ENCODE results near the gene PRKCA. TPM values are rescaled to one million over a fixed set of nuclear protein-coding genes. Genes with fewer than 3 reads are reported as not detected.

Gene PRKCA
- total RNA-seq, 4 donors from 2014 or later: 24.5 to 61.9 (median 40.8) TPM

DNA sequence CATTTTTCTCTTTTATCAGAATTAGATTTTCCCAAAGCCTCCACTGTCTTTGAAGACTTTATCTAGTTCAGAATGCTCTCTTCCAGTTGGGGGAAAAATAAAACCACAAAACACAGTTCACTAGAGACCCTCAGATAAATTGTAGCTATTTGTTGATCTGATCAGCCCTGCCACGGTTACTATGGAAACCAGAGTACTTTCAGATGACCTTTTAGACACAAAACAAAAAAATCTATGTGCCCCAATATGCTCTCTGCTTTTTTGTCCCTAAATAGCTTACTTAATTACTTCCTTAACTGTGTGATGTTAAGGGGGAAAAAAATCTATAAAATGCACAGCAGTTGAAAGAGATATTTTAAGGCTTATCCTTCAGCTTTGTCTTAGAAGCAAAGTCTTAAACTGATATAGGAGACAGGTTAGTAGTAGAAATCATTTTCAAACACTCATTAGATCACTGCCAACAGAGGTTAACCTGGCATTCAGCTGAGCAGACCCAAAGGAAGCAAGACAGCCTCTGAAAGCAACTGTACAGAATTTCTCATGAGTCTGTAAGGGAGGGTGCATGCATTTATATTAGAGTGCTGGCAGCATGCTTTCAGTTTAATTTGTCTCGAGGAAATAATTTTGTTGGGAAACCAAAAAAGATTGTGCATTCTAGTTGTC, 402.6 kb downstream of the PRKCA start:
- intact Hi-C loops (cut with DNase I): no loop called here
- Histone ChIP-seq H3K4me3 (no peak overlapping the region), H3K9me3 (no peaks in the 10 kb centered on the region), H3K27ac (replicated peaks in 1 of 4) (no peak overlapping the region), H3K36me3 (peaks cover 0 to 2% (median 0%) of the 10 kb centered on the region in 4 donors), H3K27me3 (no peaks in the 10 kb centered on the region), H3K4me1 (no peaks in the 10 kb centered on the region)
- WGBS: 65% methylated on average over 2 of the region's 2 CpGs
- no peak for DNase-seq (ENCODE audit: extremely low spot score)
- TF ChIP-seq POLR2AphosphoS5 (IDR thresholded peaks at IDR 0.05) (no peak), POLR2A (IDR thresholded peaks at IDR 0.05; ENCODE audit: low read depth) (no peak), EP300 (IDR thresholded peaks at IDR 0.05) (no peak)
- TF ChIP-seq, protein P1, sequence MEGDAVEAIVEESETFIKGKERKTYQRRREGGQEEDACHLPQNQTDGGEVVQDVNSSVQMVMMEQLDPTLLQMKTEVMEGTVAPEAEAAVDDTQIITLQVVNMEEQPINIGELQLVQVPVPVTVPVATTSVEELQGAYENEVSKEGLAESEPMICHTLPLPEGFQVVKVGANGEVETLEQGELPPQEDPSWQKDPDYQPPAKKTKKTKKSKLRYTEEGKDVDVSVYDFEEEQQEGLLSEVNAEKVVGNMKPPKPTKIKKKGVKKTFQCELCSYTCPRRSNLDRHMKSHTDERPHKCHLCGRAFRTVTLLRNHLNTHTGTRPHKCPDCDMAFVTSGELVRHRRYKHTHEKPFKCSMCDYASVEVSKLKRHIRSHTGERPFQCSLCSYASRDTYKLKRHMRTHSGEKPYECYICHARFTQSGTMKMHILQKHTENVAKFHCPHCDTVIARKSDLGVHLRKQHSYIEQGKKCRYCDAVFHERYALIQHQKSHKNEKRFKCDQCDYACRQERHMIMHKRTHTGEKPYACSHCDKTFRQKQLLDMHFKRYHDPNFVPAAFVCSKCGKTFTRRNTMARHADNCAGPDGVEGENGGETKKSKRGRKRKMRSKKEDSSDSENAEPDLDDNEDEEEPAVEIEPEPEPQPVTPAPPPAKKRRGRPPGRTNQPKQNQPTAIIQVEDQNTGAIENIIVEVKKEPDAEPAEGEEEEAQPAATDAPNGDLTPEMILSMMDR (IDR thresholded peaks at IDR 0.05): no peak

DNA sequence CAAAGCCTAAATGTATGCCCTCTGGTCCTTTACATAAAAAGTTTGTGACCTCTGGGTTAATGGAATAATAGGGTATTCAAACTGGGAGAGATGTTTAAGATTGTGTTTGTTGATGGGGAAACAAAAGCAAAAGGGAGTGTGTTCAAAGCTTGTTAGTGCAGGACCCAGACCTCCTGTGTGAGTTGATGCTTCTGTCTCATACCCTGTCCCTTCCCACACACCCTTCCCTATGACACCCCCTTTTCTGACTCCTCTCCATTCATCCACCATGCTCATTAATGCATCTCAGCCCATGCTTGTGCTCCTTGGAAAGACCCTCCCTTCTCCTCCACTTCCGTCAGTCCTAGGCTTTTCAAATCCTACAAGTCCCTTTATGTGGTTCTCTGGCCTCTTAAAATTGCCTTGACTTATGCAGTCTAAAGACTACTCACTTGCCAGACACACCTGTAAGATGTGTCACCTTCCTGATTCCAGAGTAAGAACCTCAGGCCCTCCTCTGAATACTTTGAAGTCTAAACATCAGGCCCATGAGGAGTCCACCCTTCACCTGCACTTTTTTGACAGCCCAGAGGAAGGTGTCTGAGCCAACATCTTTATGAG, 404.5 kb downstream of the PRKCA start:
- intact Hi-C loops (cut with DNase I): no loop called here
- no peaks in the 10 kb centered on the region for H3K9me3 ChIP-seq
- H3K27me3 ChIP-seq: no peaks in the 10 kb centered on the region
- no peak for TF ChIP-seq POLR2AphosphoS5 (IDR thresholded peaks at IDR 0.05)
- no peak for TF ChIP-seq EP300 (IDR thresholded peaks at IDR 0.05)
- TF ChIP-seq POLR2A (IDR thresholded peaks at IDR 0.05; ENCODE audit: low read depth): no peak
- TF ChIP-seq, protein P1 (IDR thresholded peaks at IDR 0.05): no peak
- H3K27ac ChIP-seq (replicated peaks in 1 of 4): no peak overlapping the region
- peaks cover 0 to 3% (median 0%) of the 10 kb centered on the region in 4 donors for H3K36me3 ChIP-seq
- no peaks in the 10 kb centered on the region for H3K4me1 ChIP-seq
- no peak for DNase-seq (ENCODE audit: extremely low spot score)
- no peak overlapping the region for H3K4me3 ChIP-seq
- 100% methylated on average over 1 of the region's 1 CpG for WGBS

DNA sequence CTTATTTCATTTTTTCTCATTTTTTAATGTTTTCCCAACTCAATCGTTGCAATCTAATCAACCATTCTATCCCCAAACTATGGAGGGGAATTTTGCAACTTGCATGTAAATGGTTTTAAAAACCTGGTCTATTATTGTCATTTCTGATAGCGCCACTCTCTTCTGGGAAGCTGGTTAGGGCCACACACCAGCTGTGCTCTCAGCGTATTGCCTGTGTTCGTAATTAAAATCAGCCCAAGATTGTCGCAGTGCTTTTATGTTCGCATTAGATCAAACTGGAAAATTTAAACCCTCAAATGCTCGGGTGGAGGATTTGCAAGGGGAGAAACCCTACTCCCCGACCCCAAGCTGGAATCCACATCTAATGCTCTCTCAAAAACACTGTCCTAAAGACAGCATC, 409.0 kb downstream of the PRKCA start:
- no peak overlapping the region for H3K27ac ChIP-seq (replicated peaks in 1 of 4)
- peaks cover 0 to 3% (median 0%) of the 10 kb centered on the region in 4 donors for H3K36me3 ChIP-seq
- H3K27me3 ChIP-seq: no peaks in the 10 kb centered on the region
- DNase-seq (ENCODE audit: extremely low spot score): no peak
- peaks cover 3 to 16% (median 11%) of the 10 kb centered on the region in 4 donors for H3K4me1 ChIP-seq
- intact Hi-C loops (cut with DNase I): no loop called here
- H3K4me3 ChIP-seq: no peak overlapping the region
- WGBS: 87% methylated on average over 8 of the region's 8 CpGs
- TF ChIP-seq POLR2AphosphoS5 (IDR thresholded peaks at IDR 0.05): no peak
- no peak for TF ChIP-seq POLR2A (IDR thresholded peaks at IDR 0.05; ENCODE audit: low read depth)
- no peak for TF ChIP-seq EP300 (IDR thresholded peaks at IDR 0.05)
- TF ChIP-seq, protein P1 (IDR thresholded peaks at IDR 0.05): no peak
- H3K9me3 ChIP-seq: no peaks in the 10 kb centered on the region

DNA sequence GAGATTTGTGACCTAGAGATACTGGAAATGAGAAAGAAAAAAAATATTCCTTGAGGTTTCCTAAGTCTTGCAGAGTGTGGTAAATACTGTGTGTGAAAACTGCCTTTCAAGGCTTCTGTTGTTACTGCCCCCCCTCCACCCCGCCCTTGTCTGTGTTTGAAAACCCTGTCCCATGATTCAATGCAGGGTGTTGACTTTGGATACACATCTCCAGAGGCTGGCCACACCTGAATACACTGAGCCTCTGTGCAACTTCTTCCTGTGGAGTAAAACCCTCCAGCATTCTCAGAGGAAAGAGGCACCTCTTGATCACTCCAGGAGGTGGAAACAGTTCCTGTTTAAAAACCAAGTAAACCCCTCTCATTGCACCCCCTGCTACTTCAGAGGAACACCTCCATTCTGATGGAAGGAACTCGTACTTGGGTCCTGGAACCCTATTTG, 409.5 kb downstream of the PRKCA start:
- no peak for DNase-seq (ENCODE audit: extremely low spot score)
- intact Hi-C loops (cut with DNase I): no loop called here
- H3K36me3 ChIP-seq: peaks cover 0 to 3% (median 0%) of the 10 kb centered on the region in 4 donors
- H3K9me3 ChIP-seq: no peaks in the 10 kb centered on the region
- 74% methylated on average over 2 of the region's 2 CpGs for WGBS
- no peak overlapping the region for H3K4me3 ChIP-seq
- no peak overlapping the region for H3K27ac ChIP-seq (replicated peaks in 1 of 4)
- no peaks in the 10 kb centered on the region for H3K27me3 ChIP-seq
- TF ChIP-seq POLR2AphosphoS5 (IDR thresholded peaks at IDR 0.05): no peak
- no peak for TF ChIP-seq POLR2A (IDR thresholded peaks at IDR 0.05; ENCODE audit: low read depth)
- TF ChIP-seq EP300 (IDR thresholded peaks at IDR 0.05): no peak
- TF ChIP-seq, protein P1 (IDR thresholded peaks at IDR 0.05): no peak
- H3K4me1 ChIP-seq: peaks cover 7 to 20% (median 11%) of the 10 kb centered on the region in 4 donors
